Gastroesophageal sphincter (tissue), 4 donors: ENCODE data around the gene PEX26. TPM values are rescaled to one million over a fixed set of nuclear protein-coding genes. Genes with fewer than 3 reads are reported as not detected.

Experiments used
- ATAC-seq: fragments of 150-250 bp; one replicate; pipeline ENCODE4 v1.9.1; 2016; ENCODE audit warnings: mild to moderate bottlenecking, moderate library complexity
- H3K27ac ChIP-seq, 4 donors: fragments of 200-600 bp; sonication (generic) in 3 of 4; 1 replicate in 3 of 4; 2 replicates in 1 of 4; pipeline ENCODE4 v1.5.1; 2016 to 2019
- H3K27me3 ChIP-seq: fragments of 200-600 bp; sonication (generic); one replicate; pipeline ENCODE4 v1.5.1; 2019
- H3K36me3 ChIP-seq, 2 donors: fragments of 200-600 bp; sonication (generic); one replicate each; pipeline ENCODE4 v1.5.1; 2019; ENCODE audit warnings: control low read depth in 1 of 2
- H3K4me1 ChIP-seq, 3 donors: fragments of 200-600 bp; sonication (generic); 1 replicate in 2 of 3; 2 replicates in 1 of 3; pipeline ENCODE4 v1.5.1; 2016 to 2019; ENCODE audit warnings: control low read depth in 2 of 3
- H3K4me3 ChIP-seq, 2 donors: fragments of 200-600 bp; sonication (generic); one replicate each; pipeline ENCODE4 v1.5.1; 2019; ENCODE audit warnings: mild to moderate bottlenecking in 1 of 2, moderate library complexity in 1 of 2
- H3K9me3 ChIP-seq, 3 donors: fragments of 200-600 bp; sonication (generic); one replicate each; pipeline ENCODE4 v1.5.1; 2017 to 2019; ENCODE audit warnings: control low read depth in 2 of 3
- CTCF ChIP-seq, 4 experiments: fragments of 200-600 bp in 2 of 4; fragments of 450-650 bp in 2 of 4; sonication (generic) in 1 of 4; IDR thresholded peaks; one replicate each; pipeline ENCODE4 v1.5.1; 2017 to 2019; ENCODE audit warnings: antibody characterized with exemption in 4 of 4, mild to moderate bottlenecking in 2 of 4, moderate library complexity in 2 of 4
- EP300 ChIP-seq: sonication (generic); formaldehyde crosslinking; IDR thresholded peaks from one replicate; pipeline ENCODE4 v1.6.1; 2017; ENCODE audit warnings: antibody characterized with exemption, mild to moderate bottlenecking
- POLR2A ChIP-seq, 2 donors: fragments of 450-650 bp; IDR thresholded peaks; one replicate each; pipeline ENCODE4 v1.6.1; 2017; ENCODE audit warnings: antibody characterized with exemption in 2 of 2, mild to moderate bottlenecking in 2 of 2, moderate library complexity in 1 of 2
- POLR2AphosphoS5 ChIP-seq: sonication (generic); formaldehyde crosslinking; IDR thresholded peaks from one replicate; pipeline ENCODE4 v1.6.1; 2017; ENCODE audit warnings: antibody characterized with exemption
- WGBS, 2 donors: methylation state at CpG; one replicate each; pipeline ENCODE4 v1.1.5; 2018; ENCODE audit warnings: low coverage in 1 of 2; 5-methylcytosine and 5-hydroxymethylcytosine counted together
- total RNA-seq, 4 donors: library from RNA; depleted of rRNA; stranded (reverse); fragments of >200 nt; gene quantifications; one replicate each; pipeline ENCODE4 v1.1.0, GENCODE V29; 2016

The PEX26 gene
- total RNA-seq, 4 donors from 2014 or later: 19.5 to 34.9 (median 27.4) TPM

GRCh38 chr22:18055619-18056160 lies 22.1 kb upstream of the PEX26 start:
- H3K4me1 ChIP-seq: peaks cover 0 to 49% (median 24%) of the 10 kb centered on the region in 3 donors
- no peak overlapping the region for H3K4me3 ChIP-seq
- no peak for ATAC-seq
- H3K27ac ChIP-seq: peak overlapping the region; percentile 75 to 90 (median 83)
- H3K9me3 ChIP-seq: no peaks in the 10 kb centered on the region
- 91 to 94% methylated on average over 4 to 5 of the region's 7 CpGs for WGBS, 2 donors
- H3K27me3 ChIP-seq: no peaks in the 10 kb centered on the region
- no peaks in the 10 kb centered on the region for H3K36me3 ChIP-seq
- TF ChIP-seq CTCF (IDR thresholded peaks at IDR 0.05): no peak
- TF ChIP-seq POLR2AphosphoS5: no peak
- TF ChIP-seq EP300: no peak
- TF ChIP-seq POLR2A (IDR thresholded peaks at IDR 0.05): no peak

DNA sequence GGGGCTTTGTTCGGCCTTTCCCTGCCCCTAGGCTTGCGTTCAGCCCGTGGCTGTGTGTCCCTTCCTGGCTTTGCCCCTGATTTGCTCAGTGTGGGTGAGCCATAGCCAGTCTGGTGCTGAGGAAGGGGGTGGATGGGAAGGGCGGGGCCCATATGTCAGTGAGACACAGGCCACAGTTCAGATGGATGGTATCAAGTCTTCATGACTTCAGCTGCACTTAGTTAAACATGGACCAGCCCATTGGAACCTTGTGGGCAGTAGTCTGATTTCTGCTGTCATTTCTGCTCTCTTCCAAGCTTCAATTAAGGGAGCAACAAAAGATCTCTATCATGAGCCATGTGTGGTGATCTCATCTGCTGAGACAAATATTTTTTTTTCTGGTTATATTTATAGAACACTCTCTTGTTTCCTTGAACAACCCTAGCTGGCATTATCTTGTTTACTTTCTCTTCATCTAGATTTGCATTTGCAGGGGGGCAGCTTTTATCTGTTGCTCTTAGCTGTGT lies 21.6 kb upstream of the PEX26 start:
- TF ChIP-seq EP300 (no peak), POLR2AphosphoS5 (peak; percentile 52), CTCF (IDR thresholded peaks at IDR 0.05) (no peak), POLR2A (IDR thresholded peaks at IDR 0.05) (no peak)
- Histone ChIP-seq H3K4me3 (no peak overlapping the region), H3K27ac (peak overlapping the region; percentile 75 to 90 (median 83)), H3K36me3 (no peaks in the 10 kb centered on the region), H3K27me3 (no peaks in the 10 kb centered on the region), H3K4me1 (peaks cover 0 to 49% (median 30%) of the 10 kb centered on the region in 3 donors), H3K9me3 (no peaks in the 10 kb centered on the region)
- WGBS, 2 donors: 45% methylated on average over 4 of the region's 4 CpGs; no CpG with 5 or more reads in 1 of the 2 donors
- no peak for ATAC-seq

DNA sequence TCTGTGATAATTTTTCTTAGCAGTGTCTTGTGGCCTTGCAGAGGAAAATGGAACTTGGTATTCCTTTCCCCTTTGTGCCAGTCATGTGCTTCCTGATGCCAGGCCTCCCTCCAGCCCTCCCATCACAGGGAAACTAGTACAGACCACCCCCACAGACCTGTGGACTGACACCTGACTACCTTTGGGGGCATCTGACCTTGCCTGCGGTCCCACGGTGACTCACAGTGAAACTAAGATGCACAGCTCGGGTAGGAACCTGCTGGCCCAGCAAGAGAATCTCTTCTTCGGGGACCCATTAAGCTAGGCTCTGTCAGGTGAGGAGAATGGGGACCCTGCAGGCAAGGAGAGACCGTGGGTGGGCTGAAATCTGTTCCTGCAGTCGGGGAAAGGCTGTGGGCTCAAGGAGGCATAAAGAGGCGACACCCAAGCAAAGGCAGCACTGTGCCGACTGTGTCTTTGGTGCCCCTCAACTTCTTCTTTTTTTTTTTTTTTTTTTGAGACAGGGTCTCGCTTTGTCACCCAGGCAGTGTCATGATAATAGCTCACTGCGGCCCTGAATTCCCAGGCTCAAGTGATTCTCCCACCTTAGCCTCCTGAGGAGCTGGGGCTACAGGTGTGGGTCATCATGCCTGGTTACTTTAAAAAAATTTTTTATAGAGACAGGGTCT lies 20.8 kb upstream of the PEX26 start:
- Histone ChIP-seq H3K4me1 (peaks cover 0 to 56% (median 30%) of the 10 kb centered on the region in 3 donors), H3K4me3 (no peak overlapping the region), H3K36me3 (no peaks in the 10 kb centered on the region), H3K9me3 (no peaks in the 10 kb centered on the region), H3K27ac (peak overlapping the region; percentile 75 to 90 (median 83)), H3K27me3 (no peaks in the 10 kb centered on the region)
- no peak for ATAC-seq
- 81 to 90% methylated on average over 2 to 5 of the region's 10 CpGs for WGBS, 2 donors
- no peak for TF ChIP-seq EP300
- no peak for TF ChIP-seq POLR2A (IDR thresholded peaks at IDR 0.05)
- no peak for TF ChIP-seq POLR2AphosphoS5
- TF ChIP-seq CTCF (IDR thresholded peaks at IDR 0.05): no peak

GRCh38 chr22:18057568-18058209 lies 20.1 kb upstream of the PEX26 start:
- 0 to 38% methylated on average over 2 to 4 of the region's 4 CpGs for WGBS, 2 donors
- Histone ChIP-seq H3K27ac (peak overlapping the region; percentile 75 to 90 (median 83)), H3K36me3 (no peaks in the 10 kb centered on the region), H3K27me3 (no peaks in the 10 kb centered on the region), H3K4me1 (peaks cover 0 to 56% (median 30%) of the 10 kb centered on the region in 3 donors), H3K4me3 (no peak overlapping the region), H3K9me3 (no peaks in the 10 kb centered on the region)
- peak; percentile 96 for ATAC-seq
- no peak for TF ChIP-seq POLR2A (IDR thresholded peaks at IDR 0.05)
- TF ChIP-seq EP300: no peak
- TF ChIP-seq POLR2AphosphoS5: peak; percentile 86

DNA sequence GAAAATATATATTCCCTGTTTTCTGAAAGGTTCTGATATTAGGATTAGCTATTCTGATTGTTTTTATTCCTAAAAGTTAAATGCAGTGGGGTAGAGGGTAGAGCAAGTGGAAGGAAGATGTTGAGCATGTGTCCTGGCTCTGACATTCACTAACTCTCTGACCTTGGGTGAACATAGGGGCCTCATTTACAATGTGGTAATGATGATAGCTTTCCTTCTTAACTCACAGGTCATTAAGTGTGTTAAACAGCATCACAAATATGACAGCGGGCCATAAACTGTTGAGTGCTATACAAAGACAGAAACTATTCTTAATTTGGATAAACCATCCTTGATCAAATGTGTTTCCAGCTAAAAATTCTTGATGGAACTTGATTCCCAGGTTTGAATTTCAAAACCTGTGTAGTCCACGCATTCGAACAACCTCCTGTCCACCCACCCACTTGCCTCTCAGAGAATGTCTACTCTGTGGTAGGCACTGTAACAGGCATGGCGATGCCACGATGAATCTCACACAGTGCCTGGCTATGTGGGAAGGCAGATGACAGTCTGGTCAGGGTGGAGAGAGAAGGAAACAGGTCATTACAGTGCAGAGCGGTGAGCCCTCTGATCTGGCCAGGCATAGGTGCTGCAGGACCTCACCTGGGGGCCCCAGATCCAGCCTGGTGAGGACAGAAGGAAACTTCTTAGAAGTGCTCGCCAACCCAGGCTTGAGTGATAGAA lies 19.3 kb upstream of the PEX26 start:
- WGBS, 2 donors: 88 to 90% methylated on average over 5 of the region's 7 CpGs
- H3K9me3 ChIP-seq: no peaks in the 10 kb centered on the region
- H3K4me3 ChIP-seq: no peak overlapping the region
- peak overlapping the region; percentile 64 to 90 (median 76) for H3K27ac ChIP-seq
- H3K27me3 ChIP-seq: no peaks in the 10 kb centered on the region
- TF ChIP-seq CTCF (IDR thresholded peaks at IDR 0.05) (no peak), POLR2A (IDR thresholded peaks at IDR 0.05) (no peak), EP300 (no peak), POLR2AphosphoS5 (no peak)
- H3K36me3 ChIP-seq: no peaks in the 10 kb centered on the region
- ATAC-seq: no peak
- peaks cover 0 to 56% (median 30%) of the 10 kb centered on the region in 3 donors for H3K4me1 ChIP-seq
